SJCRH30 (cell line): ENCODE data around the gene SLC6A1. TPM values are rescaled to one million over a fixed set of nuclear protein-coding genes. Genes with fewer than 3 reads are reported as not detected.

ENCODE experiments used
- DNase-seq, 2 experiments: peaks; one replicate each; pipeline ENCODE4 v3.0.0-alpha.2; 2015 to 2020
- H3K27ac ChIP-seq: fragments of 250-450 bp; sonication (Bioruptor Pico); 2 replicates; pipeline ENCODE4 v1.5.1; 2020; ENCODE audit warnings: mild to moderate bottlenecking, moderate library complexity
- H3K27me3 ChIP-seq: fragments of 250-450 bp; sonication (Bioruptor Pico); 2 replicates; pipeline ENCODE4 v1.5.1; 2020; ENCODE audit warnings: mild to moderate bottlenecking, moderate library complexity
- H3K36me3 ChIP-seq: fragments of 250-450 bp; sonication (Bioruptor Pico); 2 replicates; pipeline ENCODE4 v1.5.1; 2020; ENCODE audit warnings: mild to moderate bottlenecking, moderate library complexity
- H3K4me1 ChIP-seq: fragments of 250-450 bp; sonication (Bioruptor Pico); 2 replicates; pipeline ENCODE4 v1.5.1; 2020; ENCODE audit warnings: mild to moderate bottlenecking, moderate library complexity
- H3K4me3 ChIP-seq: fragments of 250-450 bp; sonication (Bioruptor Pico); 2 replicates; pipeline ENCODE4 v1.5.1; 2020; ENCODE audit warnings: mild to moderate bottlenecking, moderate library complexity
- H3K9me3 ChIP-seq: fragments of 250-450 bp; sonication (Bioruptor Pico); replicated peaks from 2 replicates; pipeline ENCODE4 v1.5.1; 2020; ENCODE audit warnings: mild to moderate bottlenecking, moderate library complexity
- total RNA-seq: library from RNA; depleted of rRNA; stranded (reverse); fragments of >200 nt; shearing (Covaris generic); gene quantifications from 2 replicates; pipeline ENCODE4 v1.2.3, GENCODE V29; 2014; rRNA removed

SLC6A1 gene
- total RNA-seq, 1 experiment from 2014 or later, result not detected

DNA sequence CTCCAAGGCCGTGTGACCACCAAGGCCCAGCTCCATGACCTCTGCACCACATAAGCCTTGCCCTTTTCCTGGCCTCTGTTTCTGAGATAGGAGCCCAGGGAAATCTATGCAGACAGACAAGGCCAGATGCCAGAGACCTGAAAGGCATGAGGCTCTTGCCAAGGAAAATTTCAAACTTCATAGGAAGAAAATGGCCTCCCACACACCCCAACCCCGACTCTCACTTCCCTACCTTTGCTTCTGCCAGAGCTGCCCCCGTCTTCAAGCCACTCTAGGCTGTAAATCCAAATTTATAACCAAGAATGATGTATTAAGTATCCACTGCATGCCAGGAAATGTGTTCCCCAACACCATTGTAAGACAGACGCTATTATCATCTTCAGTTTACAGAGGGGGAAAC, 96.3 kb downstream of the SLC6A1 start:
- H3K27ac ChIP-seq, result no peak overlapping the region
- no peaks in the 10 kb centered on the region; the same call in 1 of the 2 replicates for H3K4me1 ChIP-seq
- H3K4me3 ChIP-seq, result no peak overlapping the region
- DNase-seq, result no peak
- H3K27me3 ChIP-seq, result no peaks in the 10 kb centered on the region
- H3K36me3 ChIP-seq, result no peaks in the 10 kb centered on the region
- no peaks in the 10 kb centered on the region for H3K9me3 ChIP-seq

Other genes starting within 250 kb of the SLC6A1 start
- gene SLC6A11, start 176.5 kb upstream of the SLC6A1 start, total RNA-seq, result 0.03 TPM in 1 of 2 replicates, not detected in the other
- 0.04 TPM in 1 of 2 replicates, not detected in the other for gene HRH1, start 161.7 kb downstream of the SLC6A1 start, total RNA-seq